Loucy (cell line): ENCODE results near the gene CPZ.

Source experiments
- H2AFZ ChIP-seq: fragments of 200-600 bp; sonication (generic); 2 replicates; pipeline ENCODE4 v1.6.0; 2016; ENCODE audit warnings: antibody characterized with exemption, mild to moderate bottlenecking, low read length, moderate library complexity
- H3F3A ChIP-seq: fragments of 200-600 bp; 2 replicates; pipeline ENCODE4 v1.6.0; 2016; ENCODE audit warnings: antibody characterized with exemption, low read depth, mild to moderate bottlenecking
- H3K27me3 ChIP-seq: fragments of 200-600 bp; sonication (generic); 2 replicates; pipeline ENCODE4 v1.6.1; 2014; ENCODE audit warnings: low read length, mild to moderate bottlenecking; ENCODE audit not compliant: insufficient read depth, poor library complexity, severe bottlenecking
- H3K36me3 ChIP-seq: fragments of 200-600 bp; sonication (generic); 2 replicates; pipeline ENCODE4 v1.6.1; 2016; ENCODE audit warnings: low read length; ENCODE audit not compliant: insufficient read depth
- H3K4me1 ChIP-seq: fragments of 200-600 bp; sonication (generic); 2 replicates; pipeline ENCODE4 v1.5.1; 2014; ENCODE audit warnings: low read length, mild to moderate bottlenecking; ENCODE audit not compliant: insufficient read depth, poor library complexity, severe bottlenecking
- H3K4me2 ChIP-seq: fragments of 200-600 bp; sonication (generic); 2 replicates; pipeline ENCODE4 v1.6.0; 2014; ENCODE audit warnings: antibody characterized with exemption, low read length, low read depth, mild to moderate bottlenecking; ENCODE audit not compliant: poor library complexity, severe bottlenecking
- H3K4me3 ChIP-seq: fragments of 200-600 bp; sonication (generic); 2 replicates; pipeline ENCODE4 v1.5.1; 2014; ENCODE audit warnings: low read length, mild to moderate bottlenecking, mixed read lengths; ENCODE audit not compliant: poor library complexity, severe bottlenecking
- H3K79me2 ChIP-seq: fragments of 200-600 bp; sonication (generic); 2 replicates; pipeline ENCODE4 v1.6.1; 2014; ENCODE audit warnings: low read length; ENCODE audit not compliant: insufficient read depth
- H3K9ac ChIP-seq: fragments of 200-600 bp; sonication (generic); 2 replicates; pipeline ENCODE4 v1.6.0; 2014; ENCODE audit warnings: mild to moderate bottlenecking, low read depth, low read length, moderate library complexity; ENCODE audit not compliant: poor library complexity, severe bottlenecking
- H3K9me2 ChIP-seq: fragments of 200-600 bp; sonication (generic); replicated peaks from 2 replicates; pipeline ENCODE4 v1.6.1; 2016; ENCODE audit warnings: low read depth, low read length, mixed read lengths
- H3K9me3 ChIP-seq: fragments of 200-600 bp; sonication (generic); 2 replicates; pipeline ENCODE4 v1.6.1; 2014; ENCODE audit warnings: mild to moderate bottlenecking, antibody characterized with exemption, low read length, low read depth; ENCODE audit not compliant: insufficient read depth
- H4K20me1 ChIP-seq: fragments of 200-600 bp; sonication (generic); 2 replicates; pipeline ENCODE4 v1.6.0; 2014; ENCODE audit warnings: antibody characterized with exemption, low read length, mild to moderate bottlenecking; ENCODE audit not compliant: insufficient read depth, poor library complexity, severe bottlenecking
- EZH2phosphoT487 ChIP-seq: fragments of 200-600 bp; IDR thresholded peaks from 2 replicates; pipeline ENCODE4 v1.6.1; 2018; ENCODE audit warnings: antibody characterized with exemption, mild to moderate bottlenecking, moderate library complexity, borderline replicate concordance
- TF ChIP-seq, protein P1 (sequence below): fragments of 200-600 bp; sonication (generic); conservative IDR thresholded peaks from 2 replicates; pipeline ENCODE4 v1.5.1; 2014; ENCODE audit warnings: mild to moderate bottlenecking, antibody characterized with exemption, low read length

The CPZ gene

GRCh38 chr4:8564595-8564994 lies 28.0 kb upstream of the CPZ start:
- no peaks in the 10 kb centered on the region for H3K79me2 ChIP-seq
- H3K27me3 ChIP-seq: no peaks in the 10 kb centered on the region
- H3K4me2 ChIP-seq: no peak overlapping the region
- no peak for TF ChIP-seq EZH2phosphoT487
- TF ChIP-seq, protein P1, sequence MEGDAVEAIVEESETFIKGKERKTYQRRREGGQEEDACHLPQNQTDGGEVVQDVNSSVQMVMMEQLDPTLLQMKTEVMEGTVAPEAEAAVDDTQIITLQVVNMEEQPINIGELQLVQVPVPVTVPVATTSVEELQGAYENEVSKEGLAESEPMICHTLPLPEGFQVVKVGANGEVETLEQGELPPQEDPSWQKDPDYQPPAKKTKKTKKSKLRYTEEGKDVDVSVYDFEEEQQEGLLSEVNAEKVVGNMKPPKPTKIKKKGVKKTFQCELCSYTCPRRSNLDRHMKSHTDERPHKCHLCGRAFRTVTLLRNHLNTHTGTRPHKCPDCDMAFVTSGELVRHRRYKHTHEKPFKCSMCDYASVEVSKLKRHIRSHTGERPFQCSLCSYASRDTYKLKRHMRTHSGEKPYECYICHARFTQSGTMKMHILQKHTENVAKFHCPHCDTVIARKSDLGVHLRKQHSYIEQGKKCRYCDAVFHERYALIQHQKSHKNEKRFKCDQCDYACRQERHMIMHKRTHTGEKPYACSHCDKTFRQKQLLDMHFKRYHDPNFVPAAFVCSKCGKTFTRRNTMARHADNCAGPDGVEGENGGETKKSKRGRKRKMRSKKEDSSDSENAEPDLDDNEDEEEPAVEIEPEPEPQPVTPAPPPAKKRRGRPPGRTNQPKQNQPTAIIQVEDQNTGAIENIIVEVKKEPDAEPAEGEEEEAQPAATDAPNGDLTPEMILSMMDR: no peak
- no peaks in the 10 kb centered on the region for H4K20me1 ChIP-seq
- no peak overlapping the region for H3K9ac ChIP-seq
- H3K9me3 ChIP-seq: peaks cover 6% of the 10 kb centered on the region; the same call in 1 of the 2 replicates
- H3F3A ChIP-seq: no peaks in the 10 kb centered on the region
- no peaks in the 10 kb centered on the region for H3K4me1 ChIP-seq
- no peak overlapping the region for H3K4me3 ChIP-seq
- H2AFZ ChIP-seq: no peak overlapping the region
- no peaks in the 10 kb centered on the region for H3K9me2 ChIP-seq
- H3K36me3 ChIP-seq: no peaks in the 10 kb centered on the region

- H3K27me3 ChIP-seq: no peaks in the 10 kb centered on the region
- no peak overlapping the region for H3K9ac ChIP-seq
- TF ChIP-seq EZH2phosphoT487: no peak
- TF ChIP-seq, protein P1: no peak
- H3K4me1 ChIP-seq: no peaks in the 10 kb centered on the region
- no peaks in the 10 kb centered on the region for H3K9me3 ChIP-seq
- no peaks in the 10 kb centered on the region for H3K79me2 ChIP-seq
- no peaks in the 10 kb centered on the region for H3K36me3 ChIP-seq
- H3K9me2 ChIP-seq: no peaks in the 10 kb centered on the region
- no peak overlapping the region for H3K4me3 ChIP-seq
- H2AFZ ChIP-seq: no peak overlapping the region
- no peak overlapping the region for H3K4me2 ChIP-seq
- H3F3A ChIP-seq: no peaks in the 10 kb centered on the region
- no peaks in the 10 kb centered on the region for H4K20me1 ChIP-seq
These were observed 24.4 kb upstream of the CPZ start for GRCh38 chr4:8568068-8568668.

GRCh38 chr4:8570201-8570600 lies 22.4 kb upstream of the CPZ start:
- no peak overlapping the region for H3K4me2 ChIP-seq
- H3F3A ChIP-seq: no peaks in the 10 kb centered on the region
- H3K4me1 ChIP-seq: no peaks in the 10 kb centered on the region
- no peaks in the 10 kb centered on the region for H3K79me2 ChIP-seq
- no peak overlapping the region for H3K4me3 ChIP-seq
- H3K27me3 ChIP-seq: no peaks in the 10 kb centered on the region
- H4K20me1 ChIP-seq: no peaks in the 10 kb centered on the region
- H3K9ac ChIP-seq: no peak overlapping the region
- TF ChIP-seq, protein P1: no peak
- TF ChIP-seq EZH2phosphoT487: no peak
- H3K36me3 ChIP-seq: no peaks in the 10 kb centered on the region
- no peaks in the 10 kb centered on the region for H3K9me3 ChIP-seq
- H2AFZ ChIP-seq: no peak overlapping the region
- no peaks in the 10 kb centered on the region for H3K9me2 ChIP-seq
